SU-DHL-6 (cell line): ENCODE measurements around the gene GLI3.

Experiments used
- CTCF ChIP-seq: fragments of 200-600 bp; sonication (generic); IDR thresholded peaks from one replicate; pipeline ENCODE4 v1.5.1; 2017; ENCODE audit warnings: antibody characterized with exemption, mild to moderate bottlenecking, low read length, moderate library complexity; ENCODE audit not compliant: insufficient read depth, poor library complexity, severe bottlenecking
- EZH2phosphoT487 ChIP-seq: fragments of 200-600 bp; sonication (generic), shearing (Covaris generic); conservative IDR thresholded peaks from 2 replicates; pipeline ENCODE4 v1.6.1; 2018; ENCODE audit warnings: mild to moderate bottlenecking, antibody characterized with exemption, low read length, moderate library complexity, mixed read lengths

- no peak for TF ChIP-seq CTCF
- TF ChIP-seq EZH2phosphoT487: no peak
Measured at GRCh38 chr7:42090806-42091205, 146.2 kb downstream of the GLI3 start.
